ENCODE results near the gene METTL25. TPM values are rescaled to one million over a fixed set of nuclear protein-coding genes. Genes with fewer than 3 reads are reported as not detected.

Gene METTL25
- total RNA-seq, 1 donor from 2014 or later = 9.6 TPM

DNA sequence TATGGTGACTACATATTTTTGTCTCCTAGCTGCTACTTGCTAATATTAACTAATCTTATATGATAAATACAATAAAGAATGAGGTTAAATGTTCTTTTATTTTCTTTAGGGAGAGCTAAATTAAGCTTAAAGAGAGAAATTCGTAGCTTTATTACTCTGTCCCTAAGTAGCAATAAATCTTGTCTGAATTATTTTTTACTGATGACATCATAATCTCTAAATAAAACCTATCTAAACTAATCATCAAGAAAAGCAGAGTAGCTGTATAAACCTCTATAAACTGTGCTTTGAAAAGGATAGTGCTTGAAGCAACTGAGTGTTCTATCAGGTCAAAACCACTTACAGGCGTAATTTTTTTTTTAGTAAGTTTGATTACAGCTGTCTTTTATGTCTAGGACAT, 42.5 kb downstream of the METTL25 start:
- intact Hi-C loops (cut with micrococcal nuclease) = no loop called here

DNA sequence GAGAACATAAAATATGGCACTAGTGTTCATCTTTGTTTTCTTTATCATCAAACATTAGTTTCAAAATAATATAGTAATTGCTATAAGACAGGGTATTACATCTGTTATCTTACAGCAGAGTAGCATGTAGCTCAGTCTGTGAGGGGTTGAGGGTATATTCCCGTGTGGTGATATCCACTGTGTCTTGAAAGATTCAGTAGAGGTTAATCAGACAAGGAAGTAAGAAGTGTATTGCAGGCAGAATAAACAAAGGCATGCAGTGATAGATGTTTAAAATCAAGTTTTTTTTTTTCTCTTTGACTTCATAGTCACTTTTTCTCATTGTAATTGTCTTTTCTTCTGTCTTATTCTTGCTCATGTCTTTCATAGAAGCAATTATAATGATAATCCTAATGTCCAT, 48.3 kb downstream of the METTL25 start:
- intact Hi-C loops (cut with micrococcal nuclease) = no loop called here

DNA sequence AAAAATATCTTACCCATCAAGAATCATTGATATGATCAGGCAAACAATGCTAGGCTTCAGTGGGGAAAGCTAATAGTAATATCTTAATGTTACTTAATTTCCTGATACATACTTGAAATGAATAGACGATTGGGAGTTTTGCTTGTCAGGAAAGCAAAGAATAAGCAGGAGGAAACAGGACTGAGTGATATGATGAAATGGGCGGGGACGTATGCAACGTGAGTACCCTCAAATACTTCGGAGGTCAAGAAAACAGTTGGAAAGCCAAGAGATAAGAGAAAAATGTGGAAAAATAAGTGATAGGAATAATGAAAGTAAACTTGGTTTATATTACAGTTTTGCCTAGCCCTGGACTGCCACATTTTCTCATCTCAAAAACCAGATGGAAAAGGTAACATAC, 49.2 kb downstream of the METTL25 start:
- intact Hi-C loops (cut with micrococcal nuclease) = no loop called here

DNA sequence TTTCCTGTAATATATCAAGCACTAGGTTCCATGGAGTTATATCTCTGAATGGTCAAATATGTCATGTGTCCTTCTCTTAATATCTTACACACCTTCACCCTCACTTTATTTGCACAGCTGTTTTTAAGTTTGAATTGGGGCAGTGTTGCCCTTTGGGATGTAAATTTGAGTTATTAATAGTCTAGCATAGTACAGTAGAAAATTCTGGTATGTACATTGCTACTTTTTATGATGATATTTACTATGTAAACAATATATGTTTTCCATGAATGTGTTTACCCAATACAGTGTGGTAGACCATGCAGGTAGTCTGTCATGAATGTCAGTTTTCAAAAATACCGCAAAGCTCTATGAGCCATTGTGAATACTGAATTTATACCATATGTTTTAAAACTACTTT, 50.5 kb downstream of the METTL25 start:
- intact Hi-C loops (cut with micrococcal nuclease) = no loop called here

DNA sequence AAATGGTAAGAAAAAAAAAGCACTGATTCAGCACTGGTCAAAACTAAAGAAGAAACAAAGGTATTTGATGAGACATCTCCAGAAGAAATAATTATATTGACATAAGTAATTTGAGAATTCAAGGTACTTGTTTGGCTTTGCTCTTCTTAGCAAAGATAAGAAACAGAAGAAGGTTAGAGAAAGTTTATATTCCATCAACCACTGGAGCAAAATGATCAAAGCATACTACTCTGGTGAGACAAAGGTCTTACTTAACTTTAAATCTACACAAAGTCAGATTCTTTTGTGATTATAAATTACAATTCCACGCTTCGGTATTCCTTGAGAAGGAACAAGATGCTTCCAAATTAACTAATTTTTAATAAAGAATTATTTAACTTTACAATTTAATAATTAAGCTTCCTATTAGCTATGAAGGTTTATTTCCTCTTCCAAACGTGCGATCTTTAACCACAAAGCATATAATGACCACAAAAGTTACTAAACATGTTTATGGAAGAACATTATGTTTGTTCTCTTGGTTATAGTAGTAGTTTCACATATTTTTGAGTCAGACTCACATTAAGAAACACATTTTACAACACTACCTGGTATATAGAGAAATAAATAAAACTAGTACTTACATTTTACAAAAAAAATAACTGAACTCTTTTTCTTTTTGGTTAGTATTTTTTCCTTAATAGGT, 53.4 kb downstream of the METTL25 start:
- intact Hi-C loops (cut with micrococcal nuclease) = no loop called here

DNA sequence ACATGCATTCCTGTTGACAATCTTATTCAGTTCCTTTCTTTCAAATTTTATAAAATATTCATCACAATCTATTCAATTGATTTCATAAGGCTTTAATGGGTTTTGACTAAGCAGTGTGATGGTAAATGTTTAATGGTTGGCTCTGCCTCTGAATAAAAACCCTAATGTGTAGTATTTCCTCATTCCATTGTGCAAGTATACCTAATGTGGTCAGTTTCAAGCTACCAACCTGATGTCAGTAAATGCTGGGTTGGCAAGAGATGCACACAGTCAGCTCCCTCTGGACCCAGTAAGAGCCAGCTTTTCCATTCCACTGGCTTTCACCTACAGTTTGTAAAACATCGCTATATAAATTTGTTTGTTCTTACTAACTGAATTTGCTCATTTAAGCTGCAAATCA, 53.9 kb downstream of the METTL25 start:
- intact Hi-C loops (cut with micrococcal nuclease) = no loop called here

DNA sequence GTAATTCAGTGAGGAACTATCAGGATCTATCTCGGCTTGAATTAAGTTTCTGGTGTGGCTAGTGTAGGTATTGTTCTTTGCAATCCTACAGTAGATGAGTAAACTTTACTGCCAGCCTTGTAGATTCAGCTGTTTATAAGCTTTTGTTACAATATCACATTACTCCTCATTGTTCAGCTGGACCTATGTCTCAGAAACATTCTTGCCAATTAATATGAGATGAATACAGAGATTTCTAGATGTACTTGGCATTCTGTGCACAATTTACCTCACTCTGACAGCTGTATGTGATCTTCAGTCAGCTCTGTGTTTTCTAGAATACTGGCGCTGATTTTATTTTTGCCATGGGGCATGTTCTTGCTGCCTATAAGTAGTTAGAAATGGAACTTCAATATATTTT, 55.7 kb downstream of the METTL25 start:
- intact Hi-C loops (cut with micrococcal nuclease) = no loop called here

DNA sequence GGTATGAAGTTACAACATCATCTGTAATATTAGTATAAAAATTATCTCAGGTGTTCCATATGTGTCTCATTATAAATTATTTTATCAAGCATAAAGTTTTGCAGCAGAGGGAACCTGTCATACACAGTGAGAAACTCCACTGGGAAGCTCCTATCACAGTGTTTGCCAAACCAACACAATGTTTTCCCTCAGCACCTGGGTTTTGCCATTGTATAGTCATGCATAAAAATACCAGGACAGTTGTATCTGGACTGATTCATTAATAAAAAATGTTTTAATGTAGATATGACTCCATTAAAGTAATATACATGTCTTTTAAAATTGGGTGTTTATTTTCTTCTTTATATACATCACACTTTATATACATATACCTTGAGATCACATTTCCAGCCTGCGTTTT, 56.6 kb downstream of the METTL25 start:
- intact Hi-C loops (cut with micrococcal nuclease) = no loop called here

DNA sequence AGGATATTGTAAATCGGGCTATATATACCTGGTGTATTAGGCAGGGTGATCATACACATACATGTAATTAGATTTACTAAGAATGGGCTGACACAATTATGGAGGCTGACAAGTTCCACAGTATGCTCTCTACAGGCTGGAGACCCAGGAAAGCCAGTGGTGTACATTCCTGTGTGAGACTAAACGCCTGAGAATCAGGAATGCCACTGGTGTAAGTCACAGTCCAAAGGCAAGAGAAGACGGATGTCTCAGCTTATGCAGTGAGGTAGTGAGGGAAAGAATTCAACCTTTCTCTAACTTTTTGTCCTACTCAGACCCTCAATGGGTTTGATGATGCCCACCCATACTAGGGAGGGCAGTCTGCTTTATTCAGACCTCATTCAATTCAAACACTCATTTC, 57.1 kb downstream of the METTL25 start:
- intact Hi-C loops (cut with micrococcal nuclease) = no loop called here

DNA sequence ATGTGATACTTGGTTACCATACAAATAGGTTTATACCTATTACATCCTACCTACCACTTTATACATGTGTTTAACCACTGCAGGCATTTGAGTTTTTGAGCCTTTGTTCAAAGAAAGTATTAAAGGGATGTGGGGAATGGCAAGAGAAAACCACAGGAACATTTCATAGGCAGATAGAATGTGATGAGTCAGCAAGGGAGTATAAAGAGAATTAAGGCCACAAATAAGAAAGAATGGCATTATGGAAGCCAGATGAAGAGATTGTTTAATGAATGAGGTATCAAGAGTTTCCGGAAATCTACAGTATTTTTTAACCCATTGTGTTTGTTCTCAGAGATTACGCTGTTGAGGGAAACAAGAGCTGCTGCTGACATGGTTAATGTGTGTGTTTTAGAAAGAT, 66.9 kb downstream of the METTL25 start:
- intact Hi-C loops (cut with micrococcal nuclease) = no loop called here

DNA sequence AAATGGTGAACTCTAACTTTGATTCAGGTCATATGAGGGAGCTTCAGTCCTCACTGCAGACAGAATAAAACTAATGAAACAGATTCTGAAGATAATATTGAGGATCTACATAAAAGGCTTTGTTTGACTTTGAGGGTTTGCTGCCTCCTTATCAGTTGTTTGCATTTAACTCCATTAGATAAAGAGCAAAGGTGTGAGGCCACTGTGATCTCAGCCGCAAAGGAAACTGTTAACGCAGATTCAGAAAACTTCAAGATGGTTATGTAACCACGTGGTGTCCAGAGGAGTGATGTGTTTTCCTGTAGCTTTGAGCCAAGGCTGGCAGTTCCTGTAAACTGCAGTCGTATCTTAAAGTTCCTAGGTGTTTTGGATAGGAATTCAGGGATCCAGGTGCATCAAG, 67.8 kb downstream of the METTL25 start:
- intact Hi-C loops (cut with micrococcal nuclease) = no loop called here

DNA sequence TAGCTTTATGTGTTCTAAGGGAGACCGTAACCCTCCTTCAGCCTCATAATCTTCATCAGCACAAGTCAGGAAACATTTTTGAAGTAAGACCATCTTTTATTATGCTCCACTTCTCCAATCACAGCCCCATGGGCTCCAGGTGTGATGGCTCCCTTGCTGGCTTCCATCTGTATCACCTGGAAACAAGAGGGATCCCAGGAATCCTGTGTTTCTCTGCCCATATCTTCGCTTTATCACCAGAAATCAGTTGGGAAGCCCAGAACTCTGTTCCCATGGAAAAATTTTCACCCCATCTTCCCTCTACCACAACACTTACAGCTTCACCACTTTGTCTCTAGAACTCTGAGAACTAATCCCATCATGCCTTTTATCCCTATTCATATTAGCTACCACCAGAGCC, 68.3 kb downstream of the METTL25 start:
- intact Hi-C loops (cut with micrococcal nuclease) = no loop called here

DNA sequence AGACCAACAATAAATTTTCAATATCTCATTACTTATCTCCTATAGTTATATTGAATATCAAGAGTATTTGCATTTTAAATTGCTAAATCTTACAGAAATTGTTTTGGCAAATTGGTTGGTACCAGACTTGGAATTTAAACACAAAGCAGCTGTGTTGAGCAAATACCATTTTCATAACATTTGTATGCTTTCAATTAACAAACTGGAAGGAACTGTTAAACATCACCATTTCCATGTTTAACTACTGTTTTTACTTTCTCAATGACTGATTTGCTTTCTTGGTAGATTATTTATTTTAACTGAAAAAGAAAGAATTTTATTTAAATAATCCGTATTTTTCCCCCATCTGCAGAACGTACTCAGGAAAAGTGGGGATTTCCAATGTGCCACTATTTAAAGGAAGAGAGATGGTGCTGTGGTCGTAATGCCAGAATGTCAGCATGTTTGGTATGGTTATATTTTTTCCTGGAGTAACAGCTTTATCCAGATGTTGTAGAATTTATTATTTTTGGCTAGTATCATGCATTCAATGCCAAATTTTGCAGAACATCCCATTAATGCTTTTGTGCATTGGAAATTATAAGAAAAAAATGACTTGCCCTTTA, 72.3 kb downstream of the METTL25 start:
- intact Hi-C loops (cut with micrococcal nuclease) = no loop called here

DNA sequence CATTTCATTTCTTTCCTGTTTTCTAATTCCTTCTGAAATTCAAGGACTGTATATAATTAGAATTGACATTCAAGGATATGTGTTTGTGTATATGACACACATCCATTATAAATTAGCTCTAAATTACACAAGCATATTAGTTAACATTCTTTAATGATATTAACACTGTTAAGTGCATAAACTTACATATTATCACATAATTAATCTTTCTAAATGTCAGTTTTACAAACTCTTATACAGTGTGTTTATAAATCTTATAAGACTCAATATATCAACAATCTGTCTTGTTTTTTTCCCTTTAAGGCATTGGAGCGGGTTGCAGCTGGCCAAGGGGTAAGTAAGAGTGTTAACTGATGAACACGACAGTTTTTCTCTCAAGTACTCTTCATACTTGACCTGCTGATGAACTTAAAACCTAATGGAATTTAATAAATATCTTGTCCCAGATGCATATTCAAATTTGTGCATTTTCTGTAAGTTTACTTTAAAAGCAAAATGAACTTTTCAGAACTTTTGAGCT, 76.1 kb downstream of the METTL25 start:
- intact Hi-C loops (cut with micrococcal nuclease) = no loop called here

DNA sequence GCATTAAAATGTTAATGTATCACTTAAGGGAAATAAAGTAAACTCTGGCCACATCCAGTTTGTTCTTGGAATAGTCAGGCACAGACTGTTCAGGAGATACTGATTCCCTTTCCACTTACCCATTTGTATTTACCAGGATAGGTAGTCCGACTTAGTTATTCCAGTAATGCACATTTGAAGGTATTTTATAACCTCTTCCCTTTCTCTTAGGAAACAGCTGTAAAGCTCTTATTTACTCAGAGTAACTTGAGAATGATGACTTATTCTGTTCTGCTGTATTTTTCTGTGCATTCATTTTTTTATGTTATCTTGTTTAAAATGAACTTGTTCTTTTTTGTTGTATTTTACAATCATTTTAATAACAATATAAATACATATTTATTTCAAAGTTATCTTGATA, 78.0 kb downstream of the METTL25 start:
- intact Hi-C loops (cut with micrococcal nuclease) = no loop called here

DNA sequence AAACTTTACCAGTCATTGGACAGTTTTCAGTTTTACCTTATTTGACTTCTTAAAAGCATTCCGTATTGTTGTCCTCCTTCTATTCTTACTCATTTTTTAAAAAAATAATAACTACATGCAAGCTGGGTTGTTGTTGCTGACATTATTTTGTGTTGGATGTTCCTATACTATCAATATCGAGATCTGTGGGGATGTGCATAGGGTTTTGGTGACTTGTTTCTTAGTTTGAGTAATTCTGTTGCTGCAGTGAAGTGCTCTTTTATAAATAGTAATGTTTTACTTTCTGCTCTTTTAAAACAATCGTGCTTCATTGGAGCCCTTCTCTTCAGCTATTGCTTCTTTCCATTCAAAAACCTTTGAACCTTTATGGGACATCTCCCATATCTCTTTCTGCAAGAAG, 79.4 kb downstream of the METTL25 start:
- intact Hi-C loops (cut with micrococcal nuclease) = no loop called here

DNA sequence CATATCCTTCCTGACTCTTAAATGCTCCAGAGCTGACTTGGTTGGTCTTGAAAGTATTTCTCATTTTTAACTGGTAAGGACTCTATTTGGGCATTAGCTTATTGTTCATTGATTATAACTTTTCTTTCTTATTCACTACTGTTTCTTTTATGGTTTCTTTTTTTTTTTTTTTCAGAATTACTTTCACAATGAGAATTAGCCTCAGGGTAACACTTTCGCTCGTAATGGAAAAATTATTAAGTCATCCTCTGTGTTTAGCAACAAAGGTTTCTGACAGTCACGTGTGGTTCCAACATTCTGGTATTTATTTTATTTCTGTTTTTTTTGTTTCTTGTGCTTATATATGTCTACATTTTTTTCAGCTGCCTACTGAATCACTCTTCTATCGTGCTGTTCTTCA, 80.0 kb downstream of the METTL25 start:
- intact Hi-C loops (cut with micrococcal nuclease) = no loop called here

DNA sequence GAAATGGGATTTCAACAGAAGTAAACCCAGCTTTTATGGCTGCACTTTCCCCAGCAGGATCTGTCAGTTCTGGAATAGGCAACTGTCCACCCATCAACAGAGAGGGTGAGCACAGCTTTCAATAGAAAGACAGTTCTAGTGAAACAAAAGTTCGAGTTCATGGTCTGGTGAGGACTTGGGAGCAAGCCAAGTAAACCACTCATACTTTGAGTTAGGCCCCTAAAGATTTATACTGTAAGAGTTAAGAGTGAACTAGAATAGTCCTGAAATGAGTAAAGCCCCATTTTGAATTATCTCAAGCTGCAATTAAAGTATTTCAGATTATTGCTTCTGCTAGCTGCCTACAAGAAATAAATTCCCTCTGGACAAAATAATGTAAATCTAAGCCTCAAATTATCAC, 82.6 kb downstream of the METTL25 start:
- intact Hi-C loops (cut with micrococcal nuclease) = no loop called here

DNA sequence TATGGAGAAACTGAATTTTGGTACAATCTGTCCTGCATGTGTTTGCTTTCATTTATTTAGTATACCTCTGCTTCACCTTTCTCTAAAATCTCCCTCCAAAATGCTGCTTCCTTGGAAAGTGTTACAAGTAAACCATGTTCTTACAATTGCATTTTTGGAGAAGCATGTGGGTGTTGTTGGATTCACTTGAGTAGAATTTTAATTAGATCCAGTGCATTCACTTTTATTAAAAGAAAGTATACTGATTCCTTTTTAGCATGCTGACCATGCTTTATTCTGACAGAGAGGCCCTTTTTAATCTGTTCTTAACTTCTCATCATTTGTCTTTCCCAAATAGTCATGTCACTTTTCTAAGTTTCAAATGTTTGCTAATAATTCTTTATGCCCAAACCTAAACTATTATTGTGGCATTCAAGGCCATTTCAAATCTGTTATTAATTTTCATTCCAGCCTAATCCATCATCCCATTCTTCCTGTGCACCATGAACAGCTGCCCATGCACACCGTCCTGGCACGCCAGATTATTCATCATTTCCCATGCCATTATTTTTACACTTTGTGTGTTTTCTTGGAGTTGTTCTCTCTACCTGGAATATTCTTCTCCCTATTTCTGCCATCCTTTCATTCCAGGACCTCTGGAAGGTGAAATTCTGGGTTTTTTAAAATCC, 90.7 kb downstream of the METTL25 start:
- intact Hi-C loops (cut with micrococcal nuclease) = no loop called here

DNA sequence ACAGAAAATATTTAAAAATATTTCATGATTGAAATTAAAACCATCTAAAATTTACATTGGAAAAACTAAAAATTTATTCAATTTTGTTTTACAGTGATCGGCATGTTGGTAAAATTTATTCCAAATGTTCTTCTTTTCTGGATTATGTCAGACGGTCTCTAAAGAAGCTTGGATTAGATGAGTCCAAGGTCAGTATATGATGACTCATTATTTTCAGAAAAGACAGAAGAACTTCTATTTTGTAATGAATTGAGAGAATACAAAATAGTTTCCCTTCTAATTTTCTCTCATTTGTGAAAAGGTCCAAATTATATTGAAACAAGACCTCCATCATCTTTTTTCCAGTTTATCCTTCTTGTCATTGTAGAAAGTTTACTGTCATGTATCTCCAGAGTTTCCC, 98.3 kb downstream of the METTL25 start:
- intact Hi-C loops (cut with micrococcal nuclease) = no loop called here

DNA sequence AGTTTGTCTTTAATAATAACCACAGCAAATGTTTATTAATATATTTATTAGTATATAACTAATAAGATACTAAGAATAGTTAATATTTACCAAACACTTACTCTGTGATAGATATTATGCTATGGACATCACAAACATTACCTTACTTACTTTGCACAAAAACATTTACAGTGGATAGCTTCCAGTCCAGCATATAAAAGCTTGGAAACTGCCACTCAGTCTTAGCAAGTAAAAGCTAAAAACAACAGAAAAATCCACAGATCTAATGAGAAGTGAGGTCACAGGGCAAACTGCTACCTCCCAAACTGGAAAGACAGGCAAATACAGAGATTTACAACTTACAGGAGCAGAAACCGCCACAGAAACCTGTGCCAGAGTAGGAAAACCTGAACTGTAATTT, 99.8 kb downstream of the METTL25 start:
- intact Hi-C loops (cut with micrococcal nuclease) = no loop called here

DNA sequence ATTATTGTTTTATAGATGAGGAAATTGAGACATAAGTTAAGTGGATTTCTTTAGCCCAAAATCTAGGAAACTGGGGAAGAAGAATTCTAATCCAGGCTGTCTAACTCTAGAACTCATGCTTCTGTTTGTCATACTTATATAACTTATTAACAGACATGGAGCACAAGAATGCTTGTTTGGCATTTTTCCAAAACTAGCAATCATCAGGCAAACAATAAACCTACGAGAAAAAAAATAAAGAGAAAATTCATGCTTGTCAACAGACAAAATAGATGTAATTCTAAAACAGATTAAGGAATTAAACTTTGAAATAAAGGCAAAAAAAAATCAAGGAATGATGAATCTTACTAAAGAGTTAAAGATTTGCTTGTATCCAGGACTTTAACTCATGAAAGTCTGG, 103.1 kb downstream of the METTL25 start:
- intact Hi-C loops (cut with micrococcal nuclease) = no loop called here

DNA sequence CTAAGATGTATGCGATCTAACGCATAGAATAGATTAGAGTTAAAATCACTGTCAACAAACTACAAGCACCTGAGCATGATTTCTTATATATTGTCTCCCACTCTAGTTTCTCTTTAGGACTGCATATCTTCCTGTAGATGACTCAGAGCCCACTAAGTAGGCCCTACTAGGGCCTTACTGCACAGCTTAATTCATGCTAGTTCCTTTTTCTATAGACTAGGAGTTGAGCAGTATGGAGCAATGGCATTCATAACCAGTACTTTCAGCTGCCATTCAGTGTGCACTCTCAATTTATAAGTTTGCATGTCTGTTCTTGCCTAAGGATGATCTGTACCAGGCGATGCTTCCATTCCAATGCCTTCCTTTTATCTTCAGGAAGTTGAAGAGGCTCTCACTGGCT, 103.5 kb downstream of the METTL25 start:
- intact Hi-C loops (cut with micrococcal nuclease) = no loop called here

All from T-helper 2 cell treated with Interferon-gamma antibody and Interleukin-4, amounts not matched to agents 100 ng/mL and 5 ng/mL, for 36 hours (primary cell).